ENCODE results near the gene OSBPL1A.

The OSBPL1A gene

GRCh38 chr18:24115628-24116027 is 282.0 kb downstream of the OSBPL1A start:
- DNase-seq: no peak

DNA sequence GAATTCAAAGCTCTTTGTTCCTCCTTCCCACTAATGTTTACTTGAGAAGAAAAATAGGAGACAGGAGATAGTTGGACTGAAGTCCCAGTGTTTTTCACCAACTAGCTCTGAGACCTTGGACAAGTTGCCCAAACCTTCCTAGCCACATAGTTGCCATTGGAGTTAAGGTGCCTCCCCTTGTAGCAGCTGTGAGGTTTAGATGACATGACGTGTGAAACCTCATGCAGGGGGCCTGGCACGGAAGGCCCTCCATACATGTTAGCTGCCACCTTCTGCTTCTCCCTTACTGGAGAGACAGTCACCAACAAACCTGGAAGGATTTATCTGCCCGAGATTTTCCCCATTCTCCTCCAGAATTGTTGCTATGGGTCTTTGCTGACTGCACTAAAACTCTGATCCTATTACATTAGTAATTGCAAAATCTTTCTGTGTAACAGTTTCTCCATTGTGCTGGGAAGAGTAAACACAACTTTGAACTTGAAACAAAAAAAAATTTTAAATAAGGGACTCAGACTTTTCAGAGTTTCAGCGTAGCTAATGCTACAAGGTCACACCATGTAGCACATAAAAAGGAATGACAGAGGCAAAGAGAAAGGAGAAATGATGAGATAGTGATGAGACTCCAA is 282.6 kb downstream of the OSBPL1A start:
- no peak for DNase-seq

DNA sequence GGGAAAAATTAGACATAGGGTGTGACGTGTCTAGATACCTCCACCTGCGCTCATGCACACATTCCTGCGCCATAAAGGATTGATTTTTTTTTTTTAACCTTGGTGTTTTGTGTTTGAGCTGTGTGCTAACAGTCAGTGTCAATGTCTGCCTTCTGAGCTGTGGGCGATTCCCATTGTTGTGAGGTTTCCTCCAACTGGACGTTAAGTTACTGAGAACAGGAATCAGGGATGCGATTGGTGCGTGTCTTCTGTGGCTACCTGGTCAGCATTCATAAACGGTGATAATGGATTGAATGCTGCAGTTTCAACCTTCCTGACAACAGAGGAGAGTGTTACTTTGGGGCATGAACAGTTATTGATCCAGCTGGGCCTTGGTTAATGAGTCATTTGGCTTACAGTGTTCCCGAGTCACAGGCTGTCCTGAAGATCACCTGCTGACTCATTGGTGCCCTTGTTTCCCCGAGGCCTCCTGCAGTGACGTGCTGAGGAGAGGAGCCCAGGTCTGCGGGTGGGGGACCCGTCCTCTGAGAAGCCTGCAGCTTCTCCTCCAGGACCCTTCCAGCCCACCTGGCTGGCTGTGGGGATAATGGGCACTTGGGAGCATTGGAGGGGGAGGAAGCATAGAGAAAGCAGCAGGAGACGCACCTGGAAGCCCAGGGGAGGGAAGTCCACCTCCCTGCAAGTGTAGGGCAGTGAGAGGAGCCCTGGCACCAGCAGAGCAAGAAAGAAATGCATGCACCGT is 284.6 kb downstream of the OSBPL1A start:
- DNase-seq: peak; percentile 24

DNA sequence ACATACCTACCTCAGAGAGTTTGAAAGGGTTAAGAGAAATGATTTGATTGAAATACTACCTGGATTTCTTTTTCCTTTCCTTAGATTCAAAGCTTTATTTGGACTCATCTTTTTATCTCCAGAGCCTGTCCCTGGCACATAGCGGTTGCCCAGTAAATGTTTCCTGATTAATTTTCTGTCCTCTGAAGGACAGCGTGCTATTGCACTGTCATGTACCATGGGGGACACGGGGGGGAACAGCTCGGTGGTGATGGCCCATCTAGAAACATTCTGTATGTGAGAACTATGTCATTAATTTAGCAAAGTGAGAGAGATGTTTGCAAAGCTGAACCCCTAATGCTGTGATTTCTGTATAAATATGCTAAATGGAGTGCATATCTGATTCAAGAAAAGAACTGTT is 285.2 kb downstream of the OSBPL1A start:
- DNase-seq: no peak
